ENCODE results near the gene IQGAP2. TPM values are rescaled to one million over a fixed set of nuclear protein-coding genes. Genes with fewer than 3 reads are reported as not detected.

The IQGAP2 gene
- total RNA-seq, 2 experiments from 2014 or later, result 118 to 124 TPM

- Mint-ChIP-seq H3K27ac (no peak overlapping the region), H3K4me1 (peaks cover 28% of the 10 kb centered on the region), H3K9me3 (no peaks in the 10 kb centered on the region), H3K27me3 (no peaks in the 10 kb centered on the region), H3K4me3 (no peak overlapping the region), H3K36me3 (ENCODE audit: low read depth) (peaks cover 2% of the 10 kb centered on the region)
- ChIA-PET CTCF (interaction anchor here (1.1 kb wide), 2 partner anchors 14 to 26 kb away, joined by 4 to 5 read pairs; no protein-coding TSS in a partner anchor), POLR2A (interaction anchor here (0.8 kb wide), 1 partner anchor 27 kb away, joined by 3 read pairs; the partner anchor contains the start of gene IQGAP2)
- no peak for DNase-seq
Observed at GRCh38 chr5:76376148-76376865, 26.8 kb upstream of the IQGAP2 start.

- H3K27ac Mint-ChIP-seq, result no peak overlapping the region
- POLR2A ChIA-PET, result no interaction called here
- no peaks in the 10 kb centered on the region for H3K9me3 Mint-ChIP-seq
Observed at GRCh38 chr5:76376866-76377230, 26.2 kb upstream of the IQGAP2 start.

GRCh38 chr5:76378355-76378754, 24.7 kb upstream of the IQGAP2 start:
- peaks cover 31% of the 10 kb centered on the region for H3K4me1 Mint-ChIP-seq
- H3K27ac Mint-ChIP-seq, result peak overlapping the region; percentile 5
- no peaks in the 10 kb centered on the region for H3K9me3 Mint-ChIP-seq
- ChIA-PET POLR2A (interaction anchor here (1.4 kb wide), 1 partner anchor 25 kb away, joined by 6 read pairs; the partner anchor contains the start of gene IQGAP2), CTCF (no interaction called here)
- peaks cover 5% of the 10 kb centered on the region for H3K36me3 Mint-ChIP-seq (ENCODE audit: low read depth)
- DNase-seq, result no peak
- H3K4me3 Mint-ChIP-seq, result no peak overlapping the region
- no peaks in the 10 kb centered on the region for H3K27me3 Mint-ChIP-seq

More at GRCh38 chr5:76376866-76377230, 26.2 kb upstream of the IQGAP2 start:
- H3K4me3 Mint-ChIP-seq, result no peak overlapping the region
- H3K36me3 Mint-ChIP-seq (ENCODE audit: low read depth), result peaks cover 2% of the 10 kb centered on the region
- no peak for DNase-seq
- CTCF ChIA-PET, result interaction anchor here (1.1 kb wide), 2 partner anchors 14 to 25 kb away, joined by 4 to 5 read pairs; no protein-coding TSS in a partner anchor
- peaks cover 27% of the 10 kb centered on the region for H3K4me1 Mint-ChIP-seq
- H3K27me3 Mint-ChIP-seq, result no peaks in the 10 kb centered on the region

GRCh38 chr5:76379316-76379715, 23.8 kb upstream of the IQGAP2 start:
- peaks cover 5% of the 10 kb centered on the region for H3K36me3 Mint-ChIP-seq (ENCODE audit: low read depth)
- peaks cover 39% of the 10 kb centered on the region for H3K4me1 Mint-ChIP-seq
- H3K4me3 Mint-ChIP-seq, result no peak overlapping the region
- no peak for DNase-seq
- CTCF ChIA-PET, result interaction anchor here (0.7 to 1.3 kb wide), 6 partner anchors 10 to 204 kb away, joined by 3 to 6 read pairs (median 4); partner anchors contain the start of gene IQGAP2
- POLR2A ChIA-PET, result interaction anchor here (0.6 to 1.5 kb wide), 4 partner anchors 10 to 333 kb away, joined by 3 to 6 read pairs (median 4); partner anchors contain the start of gene IQGAP2
- H3K9me3 Mint-ChIP-seq, result no peaks in the 10 kb centered on the region
- H3K27ac Mint-ChIP-seq, result peak overlapping the region; percentile 60
- H3K27me3 Mint-ChIP-seq, result no peaks in the 10 kb centered on the region

GRCh38 chr5:76379855-76380254, 23.2 kb upstream of the IQGAP2 start:
- Mint-ChIP-seq H3K36me3 (ENCODE audit: low read depth) (peaks cover 3% of the 10 kb centered on the region), H3K27ac (no peak overlapping the region), H3K27me3 (no peaks in the 10 kb centered on the region), H3K9me3 (no peaks in the 10 kb centered on the region), H3K4me3 (no peak overlapping the region), H3K4me1 (peaks cover 43% of the 10 kb centered on the region)
- DNase-seq, result no peak
- ChIA-PET CTCF (interaction anchor here (1.0 to 1.3 kb wide), 4 partner anchors 24 to 204 kb away, joined by 3 to 4 read pairs (median 4); partner anchors contain the start of gene IQGAP2), POLR2A (interaction anchor here (1.1 to 1.5 kb wide), 4 partner anchors 9 to 53 kb away, joined by 3 to 6 read pairs (median 4); partner anchors contain the start of gene IQGAP2)

- Mint-ChIP-seq H3K36me3 (ENCODE audit: low read depth) (peaks cover 3% of the 10 kb centered on the region), H3K27me3 (no peaks in the 10 kb centered on the region), H3K4me3 (no peak overlapping the region), H3K27ac (no peak overlapping the region), H3K9me3 (no peaks in the 10 kb centered on the region), H3K4me1 (peaks cover 48% of the 10 kb centered on the region)
- no peak for DNase-seq
- ChIA-PET CTCF (interaction anchor here (1.3 kb wide), 1 partner anchor 164 kb away, joined by 3 read pairs; no protein-coding TSS in a partner anchor), POLR2A (interaction anchor here (1.1 to 1.5 kb wide), 2 partner anchors 8 to 23 kb away, joined by 4 read pairs; partner anchors contain the start of gene IQGAP2)
Observed at GRCh38 chr5:76380346-76381066, 22.6 kb upstream of the IQGAP2 start.

GRCh38 chr5:76383126-76383832, 19.8 kb upstream of the IQGAP2 start:
- DNase-seq, result no peak
- Mint-ChIP-seq H3K4me1 (peaks cover 43% of the 10 kb centered on the region), H3K36me3 (ENCODE audit: low read depth) (peaks cover 3% of the 10 kb centered on the region), H3K27ac (no peak overlapping the region), H3K9me3 (no peaks in the 10 kb centered on the region), H3K27me3 (no peaks in the 10 kb centered on the region), H3K4me3 (no peak overlapping the region)
- CTCF ChIA-PET, result interaction anchor here (1.2 to 3.5 kb wide), 4 partner anchors 20 to 207 kb away, joined by 3 to 14 read pairs (median 5); partner anchors contain the start of gene IQGAP2
- POLR2A ChIA-PET, result interaction anchor here (1.0 to 4.1 kb wide), 6 partner anchors 14 to 159 kb away, joined by 3 to 38 read pairs (median 4); partner anchors contain the start of gene IQGAP2

GRCh38 chr5:76384189-76384588, 18.9 kb upstream of the IQGAP2 start:
- Mint-ChIP-seq H3K4me3 (no peak overlapping the region), H3K27me3 (no peaks in the 10 kb centered on the region), H3K4me1 (peaks cover 34% of the 10 kb centered on the region), H3K36me3 (ENCODE audit: low read depth) (peaks cover 3% of the 10 kb centered on the region), H3K9me3 (no peaks in the 10 kb centered on the region), H3K27ac (no peak overlapping the region)
- ChIA-PET CTCF (interaction anchor here (0.5 to 3.5 kb wide), 6 partner anchors 18 to 208 kb away, joined by 3 to 14 read pairs (median 4); partner anchors contain the start of gene IQGAP2), POLR2A (interaction anchor here (1.0 to 4.1 kb wide), 6 partner anchors 13 to 158 kb away, joined by 3 to 38 read pairs (median 4); partner anchors contain the start of gene IQGAP2)
- DNase-seq, result no peak

- Mint-ChIP-seq H3K4me1 (peaks cover 29% of the 10 kb centered on the region), H3K27me3 (no peaks in the 10 kb centered on the region), H3K9me3 (no peaks in the 10 kb centered on the region), H3K4me3 (no peak overlapping the region), H3K27ac (no peak overlapping the region), H3K36me3 (ENCODE audit: low read depth) (peaks cover 3% of the 10 kb centered on the region)
- POLR2A ChIA-PET, result interaction anchor here (1.0 to 4.1 kb wide), 5 partner anchors 13 to 58 kb away, joined by 3 to 38 read pairs (median 4); partner anchors contain the start of gene IQGAP2
- CTCF ChIA-PET, result interaction anchor here (0.5 to 3.5 kb wide), 4 partner anchors 18 to 209 kb away, joined by 3 to 14 read pairs (median 4); partner anchors contain the start of gene IQGAP2
- DNase-seq, result no peak
Observed at GRCh38 chr5:76384705-76385104, 18.4 kb upstream of the IQGAP2 start.

GRCh38 chr5:76385540-76385939, 17.5 kb upstream of the IQGAP2 start:
- H3K27ac Mint-ChIP-seq, result no peak overlapping the region
- no peaks in the 10 kb centered on the region for H3K9me3 Mint-ChIP-seq
- DNase-seq, result no peak
- H3K4me3 Mint-ChIP-seq, result no peak overlapping the region
- ChIA-PET POLR2A (interaction anchor here (0.7 kb wide), 1 partner anchor 81 kb away, joined by 3 read pairs; no protein-coding TSS in a partner anchor), CTCF (interaction anchor here (0.7 to 1.9 kb wide), 2 partner anchors 11 to 326 kb away, joined by 3 to 5 read pairs; no protein-coding TSS in a partner anchor)
- peaks cover 7% of the 10 kb centered on the region for H3K36me3 Mint-ChIP-seq (ENCODE audit: low read depth)
- H3K27me3 Mint-ChIP-seq, result no peaks in the 10 kb centered on the region
- H3K4me1 Mint-ChIP-seq, result peaks cover 31% of the 10 kb centered on the region

- Mint-ChIP-seq H3K4me3 (no peak overlapping the region), H3K27ac (no peak overlapping the region), H3K4me1 (peaks cover 39% of the 10 kb centered on the region), H3K27me3 (no peaks in the 10 kb centered on the region), H3K36me3 (ENCODE audit: low read depth) (peaks cover 12% of the 10 kb centered on the region), H3K9me3 (no peaks in the 10 kb centered on the region)
- CTCF ChIA-PET, result interaction anchor here (0.7 to 1.9 kb wide), 2 partner anchors 10 to 327 kb away, joined by 3 to 5 read pairs; no protein-coding TSS in a partner anchor
- POLR2A ChIA-PET, result interaction anchor here (8.7 kb wide), 1 partner anchor 17 kb away, joined by 55 read pairs; the partner anchor contains the start of gene IQGAP2
- DNase-seq, result no peak
Observed at GRCh38 chr5:76386360-76386759, 16.7 kb upstream of the IQGAP2 start.

- no peak for DNase-seq
- Mint-ChIP-seq H3K4me3 (no peak overlapping the region), H3K27me3 (no peaks in the 10 kb centered on the region), H3K27ac (no peak overlapping the region), H3K4me1 (peaks cover 49% of the 10 kb centered on the region), H3K9me3 (no peaks in the 10 kb centered on the region), H3K36me3 (ENCODE audit: low read depth) (peaks cover 20% of the 10 kb centered on the region)
- POLR2A ChIA-PET, result interaction anchor here (1.2 to 8.7 kb wide), 2 partner anchors 9 to 15 kb away, joined by 4 to 55 read pairs; partner anchors contain the start of gene IQGAP2
- CTCF ChIA-PET, result interaction anchor here (4.0 kb wide), 1 partner anchor 15 kb away, joined by 27 read pairs; the partner anchor contains the start of gene IQGAP2
Observed at GRCh38 chr5:76388236-76388635, 14.8 kb upstream of the IQGAP2 start.
